Stimulated activated CD4-positive, alpha-beta T cell treated with anti-CD3 and anti-CD28 coated beads, Interleukin-1b, Interleukin-23, amount 100 ng/mL, for 24 hours (primary cell): Measurements from ENCODE around the gene SPCS3.
"Not testable (repeated sequence)": the region's sequence is repeated elsewhere in the genome, so short reads cannot be mapped to it uniquely, and the experiment has no call there.

ENCODE experiments used
- DNase-seq, 4 experiments: peaks; one replicate each; pipeline ENCODE4 v3.0.0-alpha.2; 2020; ENCODE audit warnings: low read depth in 4 of 4, low spot score in 1 of 4

Gene SPCS3

GRCh38 chr4:176345346-176345745 lies 25.6 kb downstream of the SPCS3 start:
- DNase-seq, result not testable (repeated sequence)

GRCh38 chr4:176346836-176347235 lies 27.1 kb downstream of the SPCS3 start:
- not testable (repeated sequence) for DNase-seq

- DNase-seq, result no peak
These were observed 30.9 kb downstream of the SPCS3 start for GRCh38 chr4:176350671-176351070.

- DNase-seq, result no peak
These were observed 35.1 kb downstream of the SPCS3 start for GRCh38 chr4:176354884-176355283.

GRCh38 chr4:176357359-176358082 lies 37.8 kb downstream of the SPCS3 start:
- no peak for DNase-seq

- DNase-seq, result no peak
These were observed 38.3 kb downstream of the SPCS3 start for GRCh38 chr4:176358083-176358469.

GRCh38 chr4:176359590-176359989 lies 39.8 kb downstream of the SPCS3 start:
- no peak for DNase-seq

- no peak for DNase-seq
These were observed 40.7 kb downstream of the SPCS3 start for GRCh38 chr4:176360446-176360845.

GRCh38 chr4:176363072-176363471 lies 43.3 kb downstream of the SPCS3 start:
- DNase-seq, result no peak

- no peak for DNase-seq
These were observed 48.2 kb downstream of the SPCS3 start for GRCh38 chr4:176367771-176368465.

- DNase-seq, result no peak
These were observed 56.4 kb downstream of the SPCS3 start for GRCh38 chr4:176376032-176376614.

GRCh38 chr4:176377780-176378179 lies 58.0 kb downstream of the SPCS3 start:
- no peak for DNase-seq

- DNase-seq, result no peak
These were observed 60.8 kb downstream of the SPCS3 start for GRCh38 chr4:176380352-176381157.
